Tibial nerve (tissue), 4 donors: ENCODE data around the gene ZNF512.
"Not testable (repeated sequence)": the region's sequence is repeated elsewhere in the genome, so short reads cannot be mapped to it uniquely, and the experiment has no call there.

ENCODE experiments used
- CTCF ChIP-seq, 5 experiments: fragments of 200-600 bp in 3 of 5; fragments of 450-650 bp in 2 of 5; sonication (generic) in 3 of 5; IDR thresholded peaks; one replicate each; pipeline ENCODE4 v1.5.1; 2016 to 2019; ENCODE audit warnings: antibody characterized with exemption in 5 of 5, mild to moderate bottlenecking in 3 of 5, moderate library complexity in 2 of 5
- EP300 ChIP-seq, 2 donors: sonication (generic); formaldehyde crosslinking; IDR thresholded peaks; one replicate each; pipeline ENCODE4 v1.6.1; 2017; ENCODE audit warnings: antibody characterized with exemption in 2 of 2, mild to moderate bottlenecking in 1 of 2
- POLR2A ChIP-seq, 2 donors: fragments of 450-650 bp; IDR thresholded peaks; one replicate each; pipeline ENCODE4 v1.6.1; 2017; ENCODE audit warnings: antibody characterized with exemption in 2 of 2, mild to moderate bottlenecking in 2 of 2, moderate library complexity in 2 of 2

GRCh38 chr2:27626323-27626722 lies 43.5 kb downstream of the ZNF512 start:
- not testable (repeated sequence) for TF ChIP-seq CTCF, EP300, POLR2A (IDR thresholded peaks at IDR 0.05)
